HG02884 (cell line): ENCODE data around the gene DEFB131A.
"Not testable (repeated sequence)": the region's sequence is repeated elsewhere in the genome, so short reads cannot be mapped to it uniquely, and the experiment has no call there.

Experiments used
- ATAC-seq: cut with Tn5 transposase; IDR thresholded peaks from one replicate; pipeline ENCODE4 v1.9.1; 2021; ENCODE audit warnings: mild to moderate bottlenecking, moderate library complexity; ENCODE audit not compliant: unreplicated experiment

Gene DEFB131A

GRCh38 chr4:9494256-9495035, 50.2 kb downstream of the DEFB131A start:
- not testable (repeated sequence) for ATAC-seq

- ATAC-seq, result not testable (repeated sequence)
These were observed 51.2 kb downstream of the DEFB131A start for GRCh38 chr4:9495443-9495842.

GRCh38 chr4:9497575-9498467, 53.6 kb downstream of the DEFB131A start:
- ATAC-seq, result not testable (repeated sequence)

GRCh38 chr4:9498468-9499040, 54.3 kb downstream of the DEFB131A start:
- ATAC-seq, result not testable (repeated sequence)

- not testable (repeated sequence) for ATAC-seq
These were observed 55.8 kb downstream of the DEFB131A start for GRCh38 chr4:9499974-9500487.
